MCF 10A (cell line): ENCODE data around the gene TMEM140. TPM values are rescaled to one million over a fixed set of nuclear protein-coding genes. Genes with fewer than 3 reads are reported as not detected.

Experiments used
- BruUV-seq: library from RNA; stranded (reverse); fragments of 400-500 nt; replicated peaks from 2 replicates; lab custom pipeline; 2021; lab: Mats Ljungman, UMichigan
- CTCF ChIA-PET: fragments of 300-600 bp; sonication (Branson Sonifier 250); formaldehyde crosslinking; extraction: SDS; loops from one replicate; lab custom pipeline; 2021; ENCODE audit warnings: antibody characterized with exemption, inconsistent platforms; lab: Yijun Ruan, JAX
- POLR2A ChIA-PET: fragments of 300-600, 350-650 bp; sonication (Branson Sonifier 250); formaldehyde crosslinking; extraction: SDS; loops from one replicate; lab custom pipeline; 2020; ENCODE audit warnings: antibody characterized with exemption, inconsistent platforms; lab: Yijun Ruan, JAX
- DNase-seq: peaks from one replicate; pipeline ENCODE4 v3.0.0-alpha.2; 2018; ENCODE audit not compliant: unreplicated experiment
- H3K27ac Mint-ChIP-seq: one replicate; pipeline ENCODE4 v1.8.0; 2022; ENCODE audit warnings: mild to moderate bottlenecking, low read depth, mixed read lengths; ENCODE audit not compliant: unreplicated experiment
- H3K27me3 Mint-ChIP-seq: one replicate; pipeline ENCODE4 v1.8.0; 2022; ENCODE audit warnings: mixed read lengths; ENCODE audit not compliant: insufficient read depth, unreplicated experiment
- H3K36me3 Mint-ChIP-seq: one replicate; pipeline ENCODE4 v1.8.0; 2022; ENCODE audit warnings: mild to moderate bottlenecking, moderate library complexity, mixed read lengths; ENCODE audit not compliant: insufficient read depth, unreplicated experiment
- H3K4me1 Mint-ChIP-seq: one replicate; pipeline ENCODE4 v1.8.0; 2022; ENCODE audit warnings: mixed read lengths; ENCODE audit not compliant: insufficient read depth, unreplicated experiment
- H3K4me3 Mint-ChIP-seq: one replicate; pipeline ENCODE4 v1.8.0; 2022; ENCODE audit warnings: mild to moderate bottlenecking, moderate library complexity, mixed read lengths; ENCODE audit not compliant: unreplicated experiment
- H3K9me3 Mint-ChIP-seq: one replicate; pipeline ENCODE4 v1.8.0; 2022; ENCODE audit warnings: mixed read lengths; ENCODE audit not compliant: unreplicated experiment
- CTCF ChIP-seq: fragments of 200-600 bp; IDR thresholded peaks from one replicate; pipeline ENCODE4 v1.8.0; 2022; ENCODE audit warnings: antibody characterized with exemption, mild to moderate bottlenecking; ENCODE audit not compliant: unreplicated experiment
- intact Hi-C: fragments of 100-400 bp; cut with micrococcal nuclease; formaldehyde crosslinking; loops from 2 replicates; pipeline ENCODE4 v1.14.1; 2022
- total RNA-seq: library from RNA; stranded (reverse); gene quantifications from 2 replicates; pipeline ENCODE4 v1.2.3, GENCODE V29; 2022

The TMEM140 gene
- total RNA-seq, 1 experiment from 2014 or later = not detected

GRCh38 chr7:135151132-135151531 is 3.3 kb downstream of the TMEM140 start:
- Mint-ChIP-seq H3K27me3 (no peaks in the 10 kb centered on the region), H3K27ac (no peak overlapping the region), H3K4me1 (peaks cover 7% of the 10 kb centered on the region), H3K4me3 (no peak overlapping the region), H3K9me3 (peaks cover 20% of the 10 kb centered on the region), H3K36me3 (peaks cover 5% of the 10 kb centered on the region)
- no peak for DNase-seq
- ChIA-PET CTCF (interaction anchor here (0.6 to 1.2 kb wide), 3 partner anchors 16 to 44 kb away, joined by 3 to 8 read pairs (median 4); no protein-coding TSS in a partner anchor), POLR2A (interaction anchor here (1.8 kb wide), 1 partner anchor 20 kb away, joined by 6 read pairs; the partner anchor contains the start of gene CYREN)
- TF ChIP-seq CTCF = no peak
- intact Hi-C loops = no loop called here
- no TSS peak for BruUV-seq

- intact Hi-C loops = no loop called here
- H3K36me3 Mint-ChIP-seq = peaks cover 5% of the 10 kb centered on the region
- peaks cover 7% of the 10 kb centered on the region for H3K4me1 Mint-ChIP-seq
- no peaks in the 10 kb centered on the region for H3K27me3 Mint-ChIP-seq
- H3K9me3 Mint-ChIP-seq = peaks cover 24% of the 10 kb centered on the region
- no peak for TF ChIP-seq CTCF
- no TSS peak for BruUV-seq
- ChIA-PET POLR2A (interaction anchor here (1.8 kb wide), 1 partner anchor 19 kb away, joined by 6 read pairs; the partner anchor contains the start of gene CYREN), CTCF (interaction anchor here (1.0 to 1.2 kb wide), 2 partner anchors 16 to 20 kb away, joined by 4 to 8 read pairs; no protein-coding TSS in a partner anchor)
- DNase-seq = no peak
- no peak overlapping the region for H3K27ac Mint-ChIP-seq
- no peak overlapping the region for H3K4me3 Mint-ChIP-seq
Measured at GRCh38 chr7:135151533-135151932, 3.7 kb downstream of the TMEM140 start.

GRCh38 chr7:135152442-135152841 is 4.6 kb downstream of the TMEM140 start:
- ChIA-PET CTCF (no interaction called here), POLR2A (interaction anchor here (1.8 kb wide), 1 partner anchor 18 kb away, joined by 6 read pairs; the partner anchor contains the start of gene CYREN)
- Mint-ChIP-seq H3K9me3 (peaks cover 28% of the 10 kb centered on the region), H3K27ac (no peak overlapping the region), H3K4me3 (no peak overlapping the region), H3K4me1 (peaks cover 7% of the 10 kb centered on the region), H3K36me3 (peaks cover 5% of the 10 kb centered on the region), H3K27me3 (no peaks in the 10 kb centered on the region)
- no peak for TF ChIP-seq CTCF
- DNase-seq = no peak
- intact Hi-C loops = no loop called here
- no TSS peak for BruUV-seq

- no TSS peak for BruUV-seq
- no peak for TF ChIP-seq CTCF
- CTCF ChIA-PET = no interaction called here
Measured at GRCh38 chr7:135154734-135155133, 6.9 kb downstream of the TMEM140 start.

More at GRCh38 chr7:135154734-135155133, 6.9 kb downstream of the TMEM140 start:
- Mint-ChIP-seq H3K27me3 (no peaks in the 10 kb centered on the region), H3K9me3 (peaks cover 28% of the 10 kb centered on the region), H3K36me3 (peaks cover 5% of the 10 kb centered on the region), H3K4me1 (no peaks in the 10 kb centered on the region), H3K27ac (no peak overlapping the region), H3K4me3 (no peak overlapping the region)
- no peak for DNase-seq
- intact Hi-C loops = loop anchor here (5.0 kb wide), 1 partner anchor 162 kb away; no protein-coding TSS in a partner anchor
- POLR2A ChIA-PET = no interaction called here
